GM18867 (cell line): Measurements from ENCODE around the gene PHACTR3.
"Not testable (repeated sequence)": the region's sequence is repeated elsewhere in the genome, so short reads cannot be mapped to it uniquely, and the experiment has no call there.

ENCODE experiments used
- ATAC-seq: cut with Tn5 transposase; IDR thresholded peaks from one replicate; pipeline ENCODE4 v1.9.1; 2021; ENCODE audit warnings: mild to moderate bottlenecking, moderate library complexity; ENCODE audit not compliant: unreplicated experiment

Gene PHACTR3

GRCh38 chr20:59835448-59836395 lies 231.4 kb downstream of the PHACTR3 start:
- ATAC-seq = no peak

GRCh38 chr20:59836767-59837166 lies 232.4 kb downstream of the PHACTR3 start:
- no peak for ATAC-seq

- ATAC-seq = peak; percentile 97
These were observed 233.5 kb downstream of the PHACTR3 start for GRCh38 chr20:59837623-59838394.

- ATAC-seq = no peak
These were observed 235.1 kb downstream of the PHACTR3 start for GRCh38 chr20:59839400-59839799.

- no peak for ATAC-seq
These were observed 241.1 kb downstream of the PHACTR3 start for GRCh38 chr20:59845472-59845871.

- no peak for ATAC-seq
These were observed 243.8 kb downstream of the PHACTR3 start for GRCh38 chr20:59848182-59848581.

- ATAC-seq = peak; percentile 47
These were observed 245.8 kb downstream of the PHACTR3 start for GRCh38 chr20:59850018-59850641.

GRCh38 chr20:59856526-59856925 lies 252.2 kb downstream of the PHACTR3 start:
- ATAC-seq = not testable (repeated sequence)

GRCh38 chr20:59856941-59857340 lies 252.6 kb downstream of the PHACTR3 start:
- ATAC-seq = not testable (repeated sequence)

- no peak for ATAC-seq
These were observed 253.6 kb downstream of the PHACTR3 start for GRCh38 chr20:59857966-59858365.

GRCh38 chr20:59858425-59858824 lies 254.1 kb downstream of the PHACTR3 start:
- no peak for ATAC-seq

GRCh38 chr20:59861401-59861800 lies 257.1 kb downstream of the PHACTR3 start:
- no peak for ATAC-seq

- ATAC-seq = no peak
These were observed 258.7 kb downstream of the PHACTR3 start for GRCh38 chr20:59863058-59863457.

- no peak for ATAC-seq
These were observed 260.4 kb downstream of the PHACTR3 start for GRCh38 chr20:59864726-59865125.

GRCh38 chr20:59866338-59866737 lies 262.0 kb downstream of the PHACTR3 start:
- ATAC-seq = no peak

- ATAC-seq = no peak
These were observed 266.8 kb downstream of the PHACTR3 start for GRCh38 chr20:59871096-59871495.

- no peak for ATAC-seq
These were observed 269.1 kb downstream of the PHACTR3 start for GRCh38 chr20:59873409-59873808.

GRCh38 chr20:59880198-59880597 lies 275.9 kb downstream of the PHACTR3 start:
- no peak for ATAC-seq

- no peak for ATAC-seq
These were observed 280.2 kb downstream of the PHACTR3 start for GRCh38 chr20:59884494-59884893.

GRCh38 chr20:59888050-59888449 lies 283.7 kb downstream of the PHACTR3 start:
- ATAC-seq = no peak

- ATAC-seq = not testable (repeated sequence)
These were observed 285.7 kb downstream of the PHACTR3 start for GRCh38 chr20:59890035-59890434.
